Activated CD4-positive, alpha-beta T cell treated with anti-CD3 and anti-CD28 coated beads, Interleukin-2, amount 10 ng/mL, durations not matched to agents 7 days and 5 days (primary cell): Measurements from ENCODE around the gene LACC1. TPM values are rescaled to one million over a fixed set of nuclear protein-coding genes. Genes with fewer than 3 reads are reported as not detected.

Source experiments
- CTCF ChIA-PET: fragments of 350-600 bp; sonication (Branson Sonifier 250); formaldehyde crosslinking; loops from one replicate; lab custom pipeline; 2021; ENCODE audit warnings: antibody characterized with exemption; lab: Charles Lee
- POLR2A ChIA-PET: fragments of 350-600 bp; sonication (Branson Sonifier 250); formaldehyde crosslinking; loops from one replicate; lab custom pipeline; 2021; ENCODE audit warnings: antibody characterized with exemption; lab: Charles Lee
- DNase-seq: peaks from one replicate; pipeline ENCODE4 v3.0.0-alpha.2; 2020
- H3K27ac Mint-ChIP-seq: one replicate; pipeline ENCODE4 v1.8.0; 2021; ENCODE audit warnings: mild to moderate bottlenecking, moderate library complexity, mixed read lengths
- H3K27me3 Mint-ChIP-seq: one replicate; pipeline ENCODE4 v1.8.0; 2021; ENCODE audit warnings: mixed read lengths
- H3K36me3 Mint-ChIP-seq: one replicate; pipeline ENCODE4 v1.8.0; 2021; ENCODE audit warnings: low read depth, mixed read lengths
- H3K4me1 Mint-ChIP-seq: one replicate; pipeline ENCODE4 v1.8.0; 2021; ENCODE audit warnings: mixed read lengths
- H3K4me3 Mint-ChIP-seq: one replicate; pipeline ENCODE4 v1.8.0; 2021; ENCODE audit warnings: mild to moderate bottlenecking, moderate library complexity, mixed read lengths
- H3K9me3 Mint-ChIP-seq: one replicate; pipeline ENCODE4 v1.8.0; 2021; ENCODE audit warnings: mixed read lengths
- total RNA-seq, 2 experiments: library from RNA; stranded (reverse); gene quantifications; one replicate each; pipeline ENCODE4 v1.2.3, GENCODE V29; 2021

LACC1 gene
- total RNA-seq, 2 experiments from 2014 or later, result 1.7 to 2.2 TPM

- no peak overlapping the region for H3K4me3 Mint-ChIP-seq
- DNase-seq, result no peak
- no peak overlapping the region for H3K27ac Mint-ChIP-seq
- ChIA-PET CTCF (no interaction called here), POLR2A (no interaction called here)
- no peaks in the 10 kb centered on the region for H3K4me1 Mint-ChIP-seq
- no peaks in the 10 kb centered on the region for H3K36me3 Mint-ChIP-seq
- peaks cover 15% of the 10 kb centered on the region for H3K27me3 Mint-ChIP-seq
- H3K9me3 Mint-ChIP-seq, result no peaks in the 10 kb centered on the region
Measured at GRCh38 chr13:43934273-43934672, 54.6 kb downstream of the LACC1 start.

- H3K4me1 Mint-ChIP-seq, result no peaks in the 10 kb centered on the region
- H3K36me3 Mint-ChIP-seq, result no peaks in the 10 kb centered on the region
- H3K9me3 Mint-ChIP-seq, result no peaks in the 10 kb centered on the region
- H3K27me3 Mint-ChIP-seq, result peaks cover 9% of the 10 kb centered on the region
- POLR2A ChIA-PET, result no interaction called here
- CTCF ChIA-PET, result no interaction called here
- no peak overlapping the region for H3K27ac Mint-ChIP-seq
- no peak overlapping the region for H3K4me3 Mint-ChIP-seq
- no peak for DNase-seq
Measured at GRCh38 chr13:43935878-43936277, 56.2 kb downstream of the LACC1 start.

- Mint-ChIP-seq H3K36me3 (no peaks in the 10 kb centered on the region), H3K4me1 (no peaks in the 10 kb centered on the region), H3K4me3 (no peak overlapping the region), H3K9me3 (no peaks in the 10 kb centered on the region), H3K27ac (no peak overlapping the region), H3K27me3 (peaks cover 9% of the 10 kb centered on the region)
- ChIA-PET POLR2A (no interaction called here), CTCF (no interaction called here)
- DNase-seq, result no peak
Measured at GRCh38 chr13:43936647-43937046, 56.9 kb downstream of the LACC1 start.

- Mint-ChIP-seq H3K27me3 (peaks cover 7% of the 10 kb centered on the region), H3K4me3 (no peak overlapping the region), H3K27ac (no peak overlapping the region), H3K4me1 (no peaks in the 10 kb centered on the region), H3K9me3 (no peaks in the 10 kb centered on the region), H3K36me3 (no peaks in the 10 kb centered on the region)
- ChIA-PET CTCF (interaction anchor here (1.6 kb wide), 1 partner anchor 16 kb away, joined by 3 read pairs; no protein-coding TSS in a partner anchor), POLR2A (no interaction called here)
- no peak for DNase-seq
Measured at GRCh38 chr13:43937839-43938238, 58.1 kb downstream of the LACC1 start.

- CTCF ChIA-PET, result interaction anchor here (1.6 kb wide), 1 partner anchor 16 kb away, joined by 3 read pairs; no protein-coding TSS in a partner anchor
- POLR2A ChIA-PET, result no interaction called here
- H3K4me3 Mint-ChIP-seq, result no peak overlapping the region
- peaks cover 7% of the 10 kb centered on the region for H3K27me3 Mint-ChIP-seq
- no peaks in the 10 kb centered on the region for H3K36me3 Mint-ChIP-seq
- no peak overlapping the region for H3K27ac Mint-ChIP-seq
- H3K4me1 Mint-ChIP-seq, result no peaks in the 10 kb centered on the region
- DNase-seq, result no peak
- no peaks in the 10 kb centered on the region for H3K9me3 Mint-ChIP-seq
Measured at GRCh38 chr13:43938449-43938848, 58.7 kb downstream of the LACC1 start.

GRCh38 chr13:43939086-43939485, 59.4 kb downstream of the LACC1 start:
- DNase-seq, result no peak
- POLR2A ChIA-PET, result no interaction called here
- Mint-ChIP-seq H3K36me3 (no peaks in the 10 kb centered on the region), H3K27me3 (peaks cover 7% of the 10 kb centered on the region), H3K9me3 (no peaks in the 10 kb centered on the region), H3K4me3 (no peak overlapping the region), H3K27ac (no peak overlapping the region), H3K4me1 (no peaks in the 10 kb centered on the region)
- CTCF ChIA-PET, result interaction anchor here (1.6 kb wide), 1 partner anchor 17 kb away, joined by 3 read pairs; no protein-coding TSS in a partner anchor

GRCh38 chr13:43942286-43942685, 62.6 kb downstream of the LACC1 start:
- no peak for DNase-seq
- H3K4me1 Mint-ChIP-seq, result no peaks in the 10 kb centered on the region
- ChIA-PET POLR2A (no interaction called here), CTCF (no interaction called here)
- H3K36me3 Mint-ChIP-seq, result no peaks in the 10 kb centered on the region
- peaks cover 8% of the 10 kb centered on the region for H3K27me3 Mint-ChIP-seq
- no peak overlapping the region for H3K4me3 Mint-ChIP-seq
- H3K27ac Mint-ChIP-seq, result no peak overlapping the region
- no peaks in the 10 kb centered on the region for H3K9me3 Mint-ChIP-seq

Other genes starting within 250 kb of the LACC1 start
- gene ENOX1, start 92.9 kb upstream of the LACC1 start, total RNA-seq, result under 1 TPM; 0.07 to 0.19 TPM
- gene CCDC122, start 164 bp upstream of the LACC1 start, total RNA-seq, result under 1 TPM; 0.50 to 0.62 TPM